Activated T-cell treated with anti-CD3 and anti-CD28 coated beads, Interleukin-2, amount 50 U/mL, for 24 hours (primary cell): ENCODE measurements around the gene RIF1.

Source experiments
- DNase-seq: peaks from one replicate; pipeline ENCODE4 v3.0.0-alpha.2; 2020
- H3K27ac Mint-ChIP-seq: 2 replicates; pipeline ENCODE4 v1.8.0; 2020; ENCODE audit warnings: mild to moderate bottlenecking, mixed read lengths
- H3K27me3 Mint-ChIP-seq: 2 replicates; pipeline ENCODE4 v1.8.0; 2020; ENCODE audit warnings: mixed read lengths
- H3K36me3 Mint-ChIP-seq: 2 replicates; pipeline ENCODE4 v1.8.0; 2020; ENCODE audit warnings: low read depth, mixed read lengths
- H3K4me1 Mint-ChIP-seq: 2 replicates; pipeline ENCODE4 v1.8.0; 2020; ENCODE audit warnings: low read depth, mixed read lengths
- H3K4me3 Mint-ChIP-seq: 2 replicates; pipeline ENCODE4 v1.8.0; 2020; ENCODE audit warnings: mild to moderate bottlenecking, moderate library complexity, mixed read lengths
- H3K9me3 Mint-ChIP-seq: 2 replicates; pipeline ENCODE4 v1.8.0; 2020; ENCODE audit warnings: mixed read lengths

RIF1 gene

GRCh38 chr2:151522556-151522955, 112.9 kb downstream of the RIF1 start:
- Mint-ChIP-seq H3K36me3 (peaks cover 2% of the 10 kb centered on the region), H3K9me3 (no peaks in the 10 kb centered on the region), H3K4me1 (no peaks in the 10 kb centered on the region), H3K27me3 (no peaks in the 10 kb centered on the region), H3K4me3 (no peak overlapping the region), H3K27ac (no peak overlapping the region)
- DNase-seq: no peak

- peaks cover 2% of the 10 kb centered on the region for H3K36me3 Mint-ChIP-seq
- H3K27me3 Mint-ChIP-seq: no peaks in the 10 kb centered on the region
- no peaks in the 10 kb centered on the region for H3K9me3 Mint-ChIP-seq
- DNase-seq: no peak
- no peak overlapping the region for H3K27ac Mint-ChIP-seq
- H3K4me1 Mint-ChIP-seq: no peaks in the 10 kb centered on the region
- no peak overlapping the region for H3K4me3 Mint-ChIP-seq
Observed at GRCh38 chr2:151523850-151524249, 114.1 kb downstream of the RIF1 start.

- no peaks in the 10 kb centered on the region for H3K4me1 Mint-ChIP-seq
- H3K4me3 Mint-ChIP-seq: no peak overlapping the region
- H3K27me3 Mint-ChIP-seq: no peaks in the 10 kb centered on the region
- H3K27ac Mint-ChIP-seq: no peak overlapping the region
- H3K9me3 Mint-ChIP-seq: no peaks in the 10 kb centered on the region
- peaks cover 8% of the 10 kb centered on the region for H3K36me3 Mint-ChIP-seq
- no peak for DNase-seq
Observed at GRCh38 chr2:151525821-151526373, 116.2 kb downstream of the RIF1 start.

GRCh38 chr2:151526572-151527090, 116.9 kb downstream of the RIF1 start:
- Mint-ChIP-seq H3K36me3 (peaks cover 8% of the 10 kb centered on the region), H3K9me3 (no peaks in the 10 kb centered on the region), H3K27me3 (no peaks in the 10 kb centered on the region), H3K4me1 (no peaks in the 10 kb centered on the region), H3K4me3 (no peak overlapping the region), H3K27ac (no peak overlapping the region)
- no peak for DNase-seq
